Stimulated activated naive CD8-positive, alpha-beta T cell treated with anti-CD3 and anti-CD28 coated beads, Interleukin-15, amount 100 ng/mL, for 72 hours (primary cell): ENCODE measurements around the gene OXNAD1.

Experiments used
- ATAC-seq: fragments of 150-1000 bp; cut with Tn5 transposase; 2 replicates; pipeline ENCODE4 v1.10.0; 2021; ENCODE audit warnings: mild to moderate bottlenecking, moderate library complexity
- DNase-seq, 2 donors: peaks; one replicate each; pipeline ENCODE4 v3.0.0; 2021 to 2022
- H3K27ac Mint-ChIP-seq, 2 donors: one replicate each; pipeline ENCODE4 v1.8.0; 2022; ENCODE audit warnings: mild to moderate bottlenecking in 2 of 2, mixed read lengths in 2 of 2, moderate library complexity in 2 of 2
- H3K27me3 Mint-ChIP-seq: one replicate; pipeline ENCODE4 v1.8.0; 2022; ENCODE audit warnings: mixed read lengths
- H3K4me1 Mint-ChIP-seq: one replicate; pipeline ENCODE4 v1.8.0; 2022; ENCODE audit warnings: mild to moderate bottlenecking, mixed read lengths
- H3K4me3 Mint-ChIP-seq, 2 donors: one replicate each; pipeline ENCODE4 v1.8.0; 2022; ENCODE audit warnings: mild to moderate bottlenecking in 2 of 2, mixed read lengths in 2 of 2, moderate library complexity in 1 of 2
- H3K9me3 Mint-ChIP-seq, 2 donors: one replicate each; pipeline ENCODE4 v1.8.0; 2022; ENCODE audit warnings: mixed read lengths in 2 of 2

OXNAD1 gene

DNA sequence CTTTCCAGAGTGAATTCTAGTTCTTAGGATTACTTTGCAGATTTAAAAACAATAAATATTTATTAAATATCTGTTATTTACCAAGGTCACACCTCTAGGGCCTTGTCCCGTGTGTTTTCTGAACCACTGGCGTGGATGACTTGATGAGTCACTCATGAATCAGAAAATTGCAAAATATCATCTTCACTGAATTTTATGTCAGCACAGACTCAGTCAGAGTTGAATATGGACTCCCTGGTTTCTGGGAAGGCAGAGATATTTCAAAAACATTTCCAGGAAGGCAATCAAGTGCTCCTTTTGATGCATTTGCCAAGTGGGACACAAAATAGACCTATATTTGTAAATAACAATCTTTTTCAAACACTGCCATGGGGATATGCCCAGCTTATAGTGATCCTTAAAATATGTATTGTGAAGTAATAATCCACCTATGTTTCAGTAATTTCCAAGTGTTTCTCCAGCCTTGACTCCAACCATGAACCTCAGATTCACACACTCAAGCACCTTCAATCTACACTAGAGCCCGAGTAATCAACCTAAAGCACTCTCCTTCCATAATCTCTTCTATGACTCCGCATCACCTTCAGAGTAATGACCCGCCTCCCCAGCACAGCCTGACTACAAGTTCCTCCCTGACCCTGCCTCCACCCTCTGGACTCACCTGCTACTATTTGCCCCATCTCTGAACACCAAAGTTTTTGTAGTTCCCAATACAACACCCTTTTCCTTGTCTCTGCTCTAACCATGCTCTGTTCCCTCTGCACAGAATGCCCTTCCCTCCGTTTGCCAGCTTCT, 24.6 kb upstream of the OXNAD1 start:
- H3K4me3 Mint-ChIP-seq, result no peak overlapping the region
- H3K27ac Mint-ChIP-seq, result peak overlapping the region in 1 of 2 donors; percentile 8
- no peak for ATAC-seq

DNA sequence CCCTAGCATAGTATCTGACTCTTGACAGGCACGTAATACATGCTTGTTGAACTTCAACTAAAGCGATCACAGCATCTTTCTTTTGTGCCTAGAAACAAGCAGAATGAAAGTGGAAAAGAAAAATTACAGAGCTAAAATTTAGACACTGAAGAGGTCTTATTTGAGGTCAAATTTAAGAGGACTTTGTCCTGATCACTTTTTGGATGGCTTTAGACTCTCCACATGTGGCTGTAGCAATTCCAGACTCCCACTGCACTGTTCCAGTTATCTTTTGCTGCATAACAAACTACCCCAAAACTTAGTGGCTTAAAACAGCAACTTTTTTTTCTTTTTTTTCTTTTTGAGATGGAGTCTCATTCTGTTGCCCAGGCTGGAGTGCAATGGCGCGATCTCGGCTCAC, 23.8 kb upstream of the OXNAD1 start:
- no peak for ATAC-seq
- Mint-ChIP-seq H3K9me3 (no peaks in the 10 kb centered on the region), H3K27ac (no peak overlapping the region), H3K27me3 (no peaks in the 10 kb centered on the region), H3K4me1 (peaks cover 14% of the 10 kb centered on the region), H3K4me3 (no peak overlapping the region)
- DNase-seq, result no peak

More for the DNA sequence above, 24.6 kb upstream of the OXNAD1 start:
- Mint-ChIP-seq H3K9me3 (no peaks in the 10 kb centered on the region), H3K4me1 (peaks cover 14% of the 10 kb centered on the region), H3K27me3 (no peaks in the 10 kb centered on the region)
- no peak for DNase-seq

- Mint-ChIP-seq H3K27ac (no peak overlapping the region), H3K4me1 (peaks cover 21% of the 10 kb centered on the region), H3K4me3 (no peak overlapping the region), H3K27me3 (no peaks in the 10 kb centered on the region), H3K9me3 (no peaks in the 10 kb centered on the region)
- DNase-seq, result no peak
- ATAC-seq, result no peak
Observed at GRCh38 chr3:16242177-16242576, 22.8 kb upstream of the OXNAD1 start.

DNA sequence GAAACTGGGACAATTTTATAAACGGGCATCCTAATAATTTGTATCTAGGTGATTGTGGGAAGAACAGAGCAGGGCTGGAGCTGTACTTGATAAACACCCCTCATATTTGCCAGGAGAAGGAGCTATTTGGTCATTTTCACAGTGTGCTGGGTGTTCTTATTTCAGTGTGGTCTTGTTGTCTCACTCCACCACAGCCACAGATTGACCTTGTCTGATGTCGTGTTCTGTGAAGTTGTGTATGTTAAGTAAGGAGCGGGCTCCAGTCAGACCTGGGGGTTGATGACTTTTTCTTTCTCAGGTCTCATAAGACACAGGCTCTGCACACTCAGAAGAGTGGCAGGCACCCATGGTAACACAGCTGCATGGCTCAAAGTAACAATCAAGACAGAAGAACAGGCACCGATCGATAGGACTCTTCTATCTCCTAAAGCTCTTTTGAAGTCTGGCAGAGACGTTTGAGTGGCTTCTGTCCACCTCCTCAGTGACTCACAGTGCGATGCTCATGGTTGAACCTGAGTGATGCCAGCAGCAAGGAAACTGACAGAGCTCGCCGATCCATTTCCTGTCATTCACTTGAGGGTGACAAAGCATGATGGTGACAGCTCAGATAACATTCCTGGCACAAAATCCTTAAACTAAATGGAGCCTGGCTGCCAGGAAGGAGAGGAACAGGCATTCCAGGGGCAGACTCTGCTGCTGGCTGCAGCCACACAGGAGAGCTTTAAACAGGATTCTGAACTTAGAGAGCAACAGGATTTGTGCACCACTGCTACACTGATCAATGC, 21.1 kb upstream of the OXNAD1 start:
- Mint-ChIP-seq H3K9me3 (no peaks in the 10 kb centered on the region), H3K4me1 (peaks cover 27% of the 10 kb centered on the region), H3K4me3 (no peak overlapping the region), H3K27me3 (no peaks in the 10 kb centered on the region), H3K27ac (no peak overlapping the region)
- ATAC-seq (no peak), DNase-seq (no peak)

DNA sequence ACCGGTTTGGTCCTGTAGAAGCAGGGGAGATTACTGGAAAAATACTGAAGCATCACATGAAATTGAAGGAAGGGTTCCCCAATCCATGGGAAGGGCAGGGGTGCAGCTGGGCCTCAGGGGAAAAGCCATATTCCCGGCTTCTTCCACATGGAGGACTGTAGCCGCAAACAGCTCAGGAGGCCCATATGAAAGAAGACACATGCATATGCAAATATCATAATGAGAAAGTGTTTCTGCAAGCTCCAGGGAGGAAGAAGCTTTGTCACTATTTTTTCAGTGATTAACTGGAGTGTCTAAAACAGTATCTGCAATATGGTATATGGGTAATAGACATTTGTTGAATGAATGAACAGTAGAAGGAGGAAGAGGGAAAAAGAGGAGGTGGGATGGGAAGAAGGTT, 19.4 kb upstream of the OXNAD1 start:
- Mint-ChIP-seq H3K27me3 (no peaks in the 10 kb centered on the region), H3K4me3 (no peak overlapping the region), H3K9me3 (no peaks in the 10 kb centered on the region), H3K27ac (no peak overlapping the region), H3K4me1 (peaks cover 24% of the 10 kb centered on the region)
- ATAC-seq, result no peak
- DNase-seq, result no peak

DNA sequence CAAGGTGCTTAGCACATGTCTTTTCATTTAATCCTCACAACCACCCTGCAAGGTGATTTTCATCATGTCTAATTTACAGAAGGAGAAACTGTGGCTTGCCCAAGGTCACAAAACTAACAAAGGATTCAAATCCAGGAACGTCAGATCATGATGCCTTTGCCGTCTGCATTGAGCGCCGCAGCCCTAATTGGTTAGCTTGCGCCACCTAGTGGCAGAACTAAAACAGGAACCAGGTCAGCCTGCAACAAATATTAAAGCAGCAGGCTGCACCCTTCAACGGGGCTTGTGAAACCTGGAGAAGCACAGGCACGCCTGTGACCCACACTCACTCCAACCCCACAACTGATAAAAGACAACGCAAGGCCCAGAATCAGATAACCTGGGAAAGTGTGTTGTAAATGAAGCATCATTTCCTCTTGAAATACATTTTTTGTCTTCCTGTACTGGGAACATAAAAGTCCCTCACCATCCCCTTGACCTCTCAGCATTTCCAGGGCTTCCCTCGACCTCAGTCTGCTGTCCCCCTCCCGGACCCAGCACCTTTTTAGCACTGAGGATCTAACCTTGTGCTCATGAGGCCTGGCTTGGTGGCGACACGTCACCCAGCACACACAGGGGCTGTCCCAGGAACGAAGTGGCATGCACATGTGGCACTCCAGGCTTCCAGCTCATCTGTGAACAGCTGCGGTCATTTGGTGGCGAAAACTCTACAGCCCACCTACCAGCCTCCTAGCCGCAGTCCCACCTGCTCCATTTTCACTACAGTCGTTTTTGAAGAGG, 17.5 kb upstream of the OXNAD1 start:
- no peaks in the 10 kb centered on the region for H3K27me3 Mint-ChIP-seq
- H3K4me3 Mint-ChIP-seq, result no peak overlapping the region
- DNase-seq (peak; percentile 74 to 76), ATAC-seq (peak; percentile 89)
- H3K27ac Mint-ChIP-seq, result no peak overlapping the region
- no peaks in the 10 kb centered on the region for H3K9me3 Mint-ChIP-seq
- peaks cover 18% of the 10 kb centered on the region for H3K4me1 Mint-ChIP-seq

GRCh38 chr3:16248556-16248955, 16.5 kb upstream of the OXNAD1 start:
- Mint-ChIP-seq H3K9me3 (no peaks in the 10 kb centered on the region), H3K27ac (no peak overlapping the region), H3K27me3 (no peaks in the 10 kb centered on the region), H3K4me1 (peaks cover 18% of the 10 kb centered on the region), H3K4me3 (no peak overlapping the region)
- DNase-seq, result no peak
- no peak for ATAC-seq

DNA sequence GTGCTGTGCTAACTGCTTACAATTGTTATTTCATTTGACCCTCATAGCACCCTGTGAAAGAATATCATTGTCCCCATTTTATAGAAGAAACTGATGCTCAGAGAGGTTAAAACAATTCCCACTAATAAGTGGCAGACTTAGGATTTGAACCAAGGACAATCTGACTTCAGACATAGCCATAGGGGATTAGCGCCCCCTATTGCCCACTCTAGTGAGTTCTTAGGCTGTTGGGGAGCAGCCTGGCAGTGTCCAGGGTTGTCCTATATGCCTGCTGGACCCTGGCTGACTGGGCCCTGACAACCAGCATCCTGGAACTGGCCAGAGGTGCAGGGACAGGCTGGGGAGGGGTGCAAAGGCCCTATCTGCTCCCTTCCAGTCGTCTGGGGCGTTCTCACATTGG, 15.7 kb upstream of the OXNAD1 start:
- Mint-ChIP-seq H3K27ac (no peak overlapping the region), H3K9me3 (no peaks in the 10 kb centered on the region), H3K4me3 (no peak overlapping the region), H3K4me1 (peaks cover 13% of the 10 kb centered on the region), H3K27me3 (no peaks in the 10 kb centered on the region)
- ATAC-seq (no peak), DNase-seq (no peak)

GRCh38 chr3:16249886-16250285, 15.1 kb upstream of the OXNAD1 start:
- ATAC-seq (no peak), DNase-seq (no peak)
- no peaks in the 10 kb centered on the region for H3K27me3 Mint-ChIP-seq
- peaks cover 18% of the 10 kb centered on the region for H3K4me1 Mint-ChIP-seq
- H3K4me3 Mint-ChIP-seq, result no peak overlapping the region
- no peaks in the 10 kb centered on the region for H3K9me3 Mint-ChIP-seq
- H3K27ac Mint-ChIP-seq, result no peak overlapping the region

GRCh38 chr3:16251316-16252085, 13.5 kb upstream of the OXNAD1 start:
- Mint-ChIP-seq H3K27ac (no peak overlapping the region), H3K4me1 (peaks cover 25% of the 10 kb centered on the region), H3K4me3 (no peak overlapping the region), H3K27me3 (no peaks in the 10 kb centered on the region), H3K9me3 (no peaks in the 10 kb centered on the region)
- DNase-seq (no peak), ATAC-seq (no peak)

GRCh38 chr3:16252243-16252978, 12.6 kb upstream of the OXNAD1 start:
- H3K4me1 Mint-ChIP-seq, result peaks cover 17% of the 10 kb centered on the region
- ATAC-seq (no peak), DNase-seq (no peak)
- no peak overlapping the region for H3K4me3 Mint-ChIP-seq
- no peak overlapping the region for H3K27ac Mint-ChIP-seq
- H3K9me3 Mint-ChIP-seq, result no peaks in the 10 kb centered on the region
- no peaks in the 10 kb centered on the region for H3K27me3 Mint-ChIP-seq

- no peak overlapping the region for H3K4me3 Mint-ChIP-seq
- peaks cover 12% of the 10 kb centered on the region for H3K4me1 Mint-ChIP-seq
- DNase-seq, result no peak
- H3K9me3 Mint-ChIP-seq, result no peaks in the 10 kb centered on the region
- no peak for ATAC-seq
- no peak overlapping the region for H3K27ac Mint-ChIP-seq
- H3K27me3 Mint-ChIP-seq, result no peaks in the 10 kb centered on the region
Observed at GRCh38 chr3:16252988-16253387, 12.0 kb upstream of the OXNAD1 start.

GRCh38 chr3:16253601-16254000, 11.4 kb upstream of the OXNAD1 start:
- ATAC-seq, result no peak
- Mint-ChIP-seq H3K4me3 (no peak overlapping the region), H3K9me3 (no peaks in the 10 kb centered on the region), H3K4me1 (peaks cover 12% of the 10 kb centered on the region), H3K27me3 (no peaks in the 10 kb centered on the region), H3K27ac (no peak overlapping the region)
- DNase-seq, result no peak

GRCh38 chr3:16254916-16255315, 10.1 kb upstream of the OXNAD1 start:
- Mint-ChIP-seq H3K27me3 (no peaks in the 10 kb centered on the region), H3K4me3 (no peak overlapping the region), H3K4me1 (peaks cover 12% of the 10 kb centered on the region), H3K9me3 (no peaks in the 10 kb centered on the region), H3K27ac (peak overlapping the region in 1 of 2 donors; percentile 70)
- ATAC-seq, result peak; percentile 71
- DNase-seq, result no peak

DNA sequence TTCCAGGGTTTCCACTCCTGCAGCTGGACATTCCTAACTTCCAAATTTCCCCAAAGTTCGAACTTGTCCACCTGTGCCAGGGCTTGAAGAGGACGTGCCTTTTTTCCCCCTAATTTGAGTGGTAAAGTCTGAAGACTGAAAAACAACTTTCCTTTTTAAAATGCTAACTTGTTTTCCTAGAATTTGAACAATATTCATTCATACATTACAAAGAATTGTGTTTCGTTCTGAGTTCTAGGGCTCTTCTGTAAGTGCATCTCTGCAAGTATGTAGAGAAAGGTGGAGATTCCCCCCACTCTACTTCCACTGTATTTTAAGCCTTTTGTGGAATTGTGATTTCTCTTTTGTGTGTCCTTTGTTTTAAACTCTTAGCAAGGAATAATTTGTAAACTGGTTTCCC, 9.7 kb upstream of the OXNAD1 start:
- ATAC-seq (no peak), DNase-seq (no peak)
- no peaks in the 10 kb centered on the region for H3K9me3 Mint-ChIP-seq
- no peak overlapping the region for H3K27ac Mint-ChIP-seq
- no peak overlapping the region for H3K4me3 Mint-ChIP-seq
- H3K27me3 Mint-ChIP-seq, result no peaks in the 10 kb centered on the region
- H3K4me1 Mint-ChIP-seq, result peaks cover 12% of the 10 kb centered on the region
